HG02981 (cell line): ENCODE measurements around the gene ATP8A1.

Experiments
- ATAC-seq: cut with Tn5 transposase; IDR thresholded peaks from one replicate; pipeline ENCODE4 v1.9.1; 2021; ENCODE audit warnings: mild to moderate bottlenecking, moderate library complexity; ENCODE audit not compliant: unreplicated experiment

Gene ATP8A1

DNA sequence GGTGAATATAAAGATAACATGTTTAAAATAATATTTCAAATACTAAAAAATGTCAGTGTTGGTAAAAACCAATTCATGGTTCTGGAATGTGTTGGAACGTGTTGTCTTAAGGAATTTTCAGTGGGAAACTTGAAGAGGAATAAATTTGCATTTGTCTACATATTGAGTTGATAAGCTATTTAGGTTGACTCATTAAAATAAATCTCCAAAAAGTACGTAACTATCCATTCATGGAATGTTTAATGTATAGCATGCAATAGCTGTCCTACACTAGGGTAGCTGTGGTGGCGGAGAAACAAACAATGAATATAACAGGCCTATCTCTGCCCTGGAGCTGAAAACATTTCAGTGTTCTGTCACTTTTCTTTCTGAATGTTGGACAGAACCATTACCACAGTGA is 239.4 kb downstream of the ATP8A1 start:
- no peak for ATAC-seq

GRCh38 chr4:42416017-42416416 is 240.9 kb downstream of the ATP8A1 start:
- no peak for ATAC-seq

GRCh38 chr4:42415281-42415680 is 241.6 kb downstream of the ATP8A1 start:
- no peak for ATAC-seq

- no peak for ATAC-seq
Observed at GRCh38 chr4:42412251-42412650, 244.7 kb downstream of the ATP8A1 start.

DNA sequence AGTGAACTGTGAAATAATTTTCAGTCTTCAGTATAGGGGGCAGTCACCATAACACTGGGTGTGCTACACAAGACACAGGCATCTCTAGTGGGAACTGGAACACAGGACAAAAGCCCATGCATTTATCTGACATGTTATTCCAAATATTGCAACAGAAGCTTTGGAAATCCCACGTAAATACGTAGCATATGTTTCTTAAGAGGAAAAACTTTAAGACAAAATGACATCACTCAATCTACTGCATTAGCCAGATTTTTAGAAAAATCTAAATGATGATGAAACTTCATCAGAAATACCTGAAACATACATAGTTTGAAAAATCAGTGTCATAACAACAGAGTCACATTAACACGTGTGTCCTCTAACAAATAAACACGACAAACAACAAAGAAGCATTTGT is 245.1 kb downstream of the ATP8A1 start:
- ATAC-seq = no peak

GRCh38 chr4:42410446-42410845 is 246.5 kb downstream of the ATP8A1 start:
- no peak for ATAC-seq

DNA sequence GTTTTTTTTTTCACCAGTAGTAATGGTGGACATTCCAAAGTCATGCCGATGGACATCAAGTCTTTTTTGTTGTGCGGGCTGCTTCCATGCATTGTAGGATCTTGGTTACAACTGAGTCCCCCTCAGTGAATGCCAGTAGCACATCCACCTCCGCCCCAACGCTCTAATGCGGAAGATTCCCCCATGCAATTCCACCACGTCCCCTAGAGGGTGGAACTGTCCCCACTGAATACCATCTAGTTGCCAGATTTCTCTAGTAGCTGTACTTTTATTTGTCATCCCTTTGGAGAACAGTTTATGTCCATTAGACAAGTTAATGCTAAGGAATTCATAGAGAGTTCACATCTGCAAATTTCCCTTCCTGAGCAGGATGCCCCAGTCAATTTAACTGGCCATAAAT is 252.9 kb downstream of the ATP8A1 start:
- no peak for ATAC-seq

DNA sequence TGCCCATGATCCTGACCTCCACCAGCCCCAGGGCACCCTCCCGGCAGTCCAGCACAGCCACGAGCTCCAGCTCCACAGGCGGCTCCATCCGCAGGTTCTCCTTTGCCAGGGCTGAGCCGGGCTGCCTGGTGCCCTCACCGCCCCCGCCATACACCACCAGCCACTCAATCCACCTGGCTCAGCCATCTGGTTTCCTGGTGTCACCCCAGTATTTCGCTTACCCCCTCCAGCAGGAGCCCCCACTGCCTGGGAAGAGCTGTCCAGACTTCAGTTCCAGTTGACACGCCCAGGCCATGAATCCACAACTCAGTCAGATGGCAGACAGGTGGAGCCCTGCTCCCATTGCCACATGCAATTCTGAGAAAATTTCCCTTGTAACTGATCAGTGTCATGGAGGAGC is 255.7 kb downstream of the ATP8A1 start:
- ATAC-seq = no peak

DNA sequence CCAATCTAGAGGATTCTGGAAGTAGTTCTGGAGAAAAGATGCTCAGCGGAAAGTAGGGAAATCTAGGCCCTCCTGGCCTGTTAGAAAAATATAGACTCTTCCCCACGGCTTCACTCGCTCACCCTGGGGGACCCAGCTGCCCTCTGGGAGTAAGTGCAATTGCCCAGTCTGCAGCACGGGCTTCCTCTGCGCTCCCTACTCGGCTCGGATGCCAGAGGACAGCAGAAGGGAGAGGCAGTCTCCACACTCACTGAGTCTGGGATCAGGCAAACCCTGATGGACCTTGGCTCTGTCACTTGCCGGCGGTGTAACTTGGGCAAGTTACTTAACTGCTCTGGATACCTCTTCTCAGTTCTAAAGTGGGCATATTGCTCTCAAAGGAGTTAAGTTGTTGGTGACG is 257.5 kb downstream of the ATP8A1 start:
- no peak for ATAC-seq

DNA sequence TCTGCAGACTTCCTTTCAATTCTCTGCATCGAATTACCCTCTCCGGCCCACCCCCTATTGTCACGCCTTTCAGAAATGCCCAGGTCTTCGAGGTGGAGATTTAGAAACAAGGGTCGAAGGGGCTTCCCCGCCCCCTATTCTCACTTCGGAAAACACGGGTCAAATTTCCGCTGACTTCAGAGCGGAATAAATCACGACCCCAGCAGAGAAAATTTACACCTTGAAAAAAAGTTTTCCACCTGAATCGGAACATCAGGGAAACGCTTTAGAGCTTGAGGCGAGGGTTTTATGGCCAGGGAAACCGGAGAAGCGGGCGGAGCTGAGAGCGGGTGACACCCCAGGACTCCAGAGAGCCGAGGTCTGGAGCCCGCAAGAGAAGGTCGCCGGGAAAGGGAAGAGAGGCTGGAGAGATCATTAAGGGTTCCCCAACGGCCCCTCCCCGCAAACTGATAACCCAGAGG is 258.0 kb downstream of the ATP8A1 start:
- ATAC-seq = no peak

- ATAC-seq = peak; percentile 38
Observed at GRCh38 chr4:42398171-42398870, 258.6 kb downstream of the ATP8A1 start.

GRCh38 chr4:42397635-42398170 is 259.2 kb downstream of the ATP8A1 start:
- peak; percentile 38 for ATAC-seq

- peak; percentile 45 for ATAC-seq
Observed at GRCh38 chr4:42396752-42397634, 259.9 kb downstream of the ATP8A1 start, which contains the start of gene SHISA3. Gene SHISA3 (plus strand): TSS chr4:42397488. CDS start chr4:42398057, 569 bp downstream.

DNA sequence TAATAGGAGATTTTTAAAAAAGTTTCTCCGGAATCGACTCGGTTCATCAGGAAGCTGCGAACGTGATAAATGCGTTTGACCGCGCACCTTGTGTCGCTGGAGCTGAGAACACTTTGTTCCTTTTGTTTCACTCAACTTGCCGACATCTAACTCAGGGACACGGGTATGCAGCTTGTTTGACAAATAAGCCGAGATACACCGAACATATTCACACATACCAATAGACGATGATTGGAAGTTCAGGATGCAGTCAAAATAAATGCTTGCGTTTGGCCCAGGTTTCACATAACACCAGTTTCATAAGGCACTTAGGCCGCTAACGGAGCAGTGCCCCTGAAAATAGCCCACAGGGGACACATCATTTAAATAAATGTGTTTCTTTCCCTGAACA is 260.5 kb downstream of the ATP8A1 start:
- ATAC-seq = no peak

DNA sequence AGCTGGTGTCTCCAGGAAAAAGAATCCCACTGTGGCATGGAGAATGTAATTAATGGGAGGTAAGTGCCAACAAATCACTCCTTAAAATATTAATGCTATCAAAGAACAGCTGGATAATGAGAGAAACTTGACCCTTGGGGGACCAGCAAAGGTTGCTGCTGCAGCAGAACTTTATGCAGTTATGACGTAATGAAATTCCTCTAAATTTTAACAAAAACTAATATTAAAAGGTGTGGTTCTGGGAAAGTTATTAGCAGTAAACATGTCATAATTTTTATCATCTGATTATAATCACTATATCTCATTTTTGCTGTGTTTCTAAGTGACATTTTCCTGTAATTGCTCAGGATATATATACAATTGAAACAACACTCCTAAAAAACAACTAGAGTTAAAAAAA is 261.3 kb downstream of the ATP8A1 start:
- ATAC-seq = no peak

- no peak for ATAC-seq
Observed at GRCh38 chr4:42392436-42392835, 264.5 kb downstream of the ATP8A1 start.

- no peak for ATAC-seq
Observed at GRCh38 chr4:42391981-42392380, 264.9 kb downstream of the ATP8A1 start.

GRCh38 chr4:42391355-42391664 is 265.6 kb downstream of the ATP8A1 start:
- no peak for ATAC-seq

- no peak for ATAC-seq
Observed at GRCh38 chr4:42390622-42391354, 266.1 kb downstream of the ATP8A1 start.

GRCh38 chr4:42385516-42385915 is 271.4 kb downstream of the ATP8A1 start:
- no peak for ATAC-seq

DNA sequence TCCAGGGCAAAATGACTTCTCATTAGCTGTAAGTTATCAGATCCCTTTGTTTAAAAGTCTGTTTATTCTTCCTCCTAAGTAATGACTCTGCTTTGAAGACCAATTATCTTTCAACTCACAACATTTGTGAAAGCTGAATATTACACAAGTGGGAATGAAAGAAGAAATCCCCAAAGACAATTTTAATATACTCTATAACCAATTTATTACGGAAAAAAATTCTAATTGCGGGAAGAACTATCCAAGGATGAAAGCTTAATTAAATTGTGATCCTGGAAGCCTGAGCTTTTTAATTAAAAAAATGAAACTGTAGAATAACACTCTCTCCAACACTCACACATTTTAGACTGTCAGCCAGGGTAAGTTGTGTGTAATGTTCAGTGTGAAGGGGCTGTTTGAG is 275.2 kb downstream of the ATP8A1 start:
- ATAC-seq = no peak
